Upper lobe of right lung (tissue), 1 donor: ENCODE data around the gene PAX5. TPM values are rescaled to one million over a fixed set of nuclear protein-coding genes. Genes with fewer than 3 reads are reported as not detected.

Source experiments
- ATAC-seq: fragments of 200-7000 bp; cut with Tn5 transposase; one replicate; pipeline ENCODE4 v1.9.1; 2020; ENCODE audit warnings: mild to moderate bottlenecking, moderate library complexity
- DNase-seq: peaks from one replicate; pipeline ENCODE4 v3.0.0-alpha.2; 2020
- H3K27ac ChIP-seq: fragments of 200-600 bp; one replicate; pipeline ENCODE4 v1.8.0; 2022
- H3K27me3 ChIP-seq: fragments of 200-600 bp; one replicate; pipeline ENCODE4 v1.8.0; 2022; ENCODE audit warnings: mild to moderate bottlenecking
- H3K36me3 ChIP-seq: fragments of 200-600 bp; one replicate; pipeline ENCODE4 v1.8.0; 2022
- H3K4me1 ChIP-seq: fragments of 200-600 bp; one replicate; pipeline ENCODE4 v1.8.0; 2022
- H3K4me3 ChIP-seq: fragments of 200-600 bp; one replicate; pipeline ENCODE4 v1.8.0; 2022; ENCODE audit warnings: mild to moderate bottlenecking
- H3K9me3 ChIP-seq: fragments of 200-600 bp; one replicate; pipeline ENCODE4 v1.8.0; 2022
- CTCF ChIP-seq: fragments of 200-600 bp; IDR thresholded peaks from one replicate; pipeline ENCODE4 v1.8.0; 2022; ENCODE audit warnings: antibody characterized with exemption
- intact Hi-C: fragments of 100-400 bp; cut with DNase I; formaldehyde crosslinking; loops from one replicate; pipeline ENCODE4 v1.11.0; 2022
- total RNA-seq: library from RNA; stranded (reverse); fragmentation: NEBNext Ultra II Directional; extraction: Animal tissue kit (Norgen Biotek cat#: 25700); gene quantifications from one replicate; pipeline ENCODE4 v1.2.1, GENCODE V29; 2021
- donor health status: DM: no; HTN: yes; CAD: no; lungs with severe emphysema.

PAX5 gene
- total RNA-seq, 1 donor from 2014 or later, result 0.23 TPM

- Histone ChIP-seq H3K4me3 (no peak overlapping the region), H3K27ac (no peak overlapping the region), H3K4me1 (no peaks in the 10 kb centered on the region), H3K36me3 (no peaks in the 10 kb centered on the region), H3K27me3 (peaks cover 7% of the 10 kb centered on the region), H3K9me3 (no peaks in the 10 kb centered on the region)
- TF ChIP-seq CTCF, result no peak
- no peak for DNase-seq
- ATAC-seq, result no peak
- intact Hi-C loops, result no loop called here
Measured at GRCh38 chr9:36940881-36941280, 93.2 kb downstream of the PAX5 start.

GRCh38 chr9:36940500-36940853 is 93.6 kb downstream of the PAX5 start:
- Histone ChIP-seq H3K9me3 (no peaks in the 10 kb centered on the region), H3K27ac (no peak overlapping the region), H3K4me1 (no peaks in the 10 kb centered on the region), H3K36me3 (no peaks in the 10 kb centered on the region), H3K27me3 (peaks cover 7% of the 10 kb centered on the region), H3K4me3 (no peak overlapping the region)
- DNase-seq, result no peak
- ATAC-seq, result no peak
- no peak for TF ChIP-seq CTCF
- intact Hi-C loops, result no loop called here

GRCh38 chr9:36939655-36940499 is 94.2 kb downstream of the PAX5 start:
- Histone ChIP-seq H3K4me1 (no peaks in the 10 kb centered on the region), H3K27ac (no peak overlapping the region), H3K27me3 (peaks cover 7% of the 10 kb centered on the region), H3K36me3 (no peaks in the 10 kb centered on the region), H3K9me3 (no peaks in the 10 kb centered on the region), H3K4me3 (no peak overlapping the region)
- DNase-seq (peak; percentile 49), ATAC-seq (no peak)
- TF ChIP-seq CTCF, result no peak
- intact Hi-C loops, result no loop called here

- intact Hi-C loops, result no loop called here
- peaks cover 7% of the 10 kb centered on the region for H3K27me3 ChIP-seq
- DNase-seq (no peak), ATAC-seq (no peak)
- TF ChIP-seq CTCF, result no peak
- H3K27ac ChIP-seq, result no peak overlapping the region
- no peaks in the 10 kb centered on the region for H3K36me3 ChIP-seq
- H3K4me1 ChIP-seq, result no peaks in the 10 kb centered on the region
- H3K9me3 ChIP-seq, result no peaks in the 10 kb centered on the region
- no peak overlapping the region for H3K4me3 ChIP-seq
Measured at GRCh38 chr9:36939214-36939613, 94.9 kb downstream of the PAX5 start.

- TF ChIP-seq CTCF, result no peak
- H3K9me3 ChIP-seq, result no peaks in the 10 kb centered on the region
- intact Hi-C loops, result no loop called here
Measured at GRCh38 chr9:36938617-36939016, 95.5 kb downstream of the PAX5 start.

More at GRCh38 chr9:36938617-36939016, 95.5 kb downstream of the PAX5 start:
- Histone ChIP-seq H3K27me3 (peaks cover 7% of the 10 kb centered on the region), H3K27ac (no peak overlapping the region), H3K4me1 (no peaks in the 10 kb centered on the region), H3K4me3 (no peak overlapping the region), H3K36me3 (no peaks in the 10 kb centered on the region)
- ATAC-seq, result no peak
- DNase-seq, result no peak
